ENCODE data around the gene PRDM16. TPM values are rescaled to one million over a fixed set of nuclear protein-coding genes. Genes with fewer than 3 reads are reported as not detected.

The PRDM16 gene
- total RNA-seq, 1 donor from 2014 or later = 0.07 TPM

- intact Hi-C loops (cut with micrococcal nuclease) = no loop called here
These were observed 299.1 kb downstream of the PRDM16 start for GRCh38 chr1:3368059-3368458.

- intact Hi-C loops (cut with micrococcal nuclease) = no loop called here
These were observed 299.9 kb downstream of the PRDM16 start for GRCh38 chr1:3368711-3369445.

DNA sequence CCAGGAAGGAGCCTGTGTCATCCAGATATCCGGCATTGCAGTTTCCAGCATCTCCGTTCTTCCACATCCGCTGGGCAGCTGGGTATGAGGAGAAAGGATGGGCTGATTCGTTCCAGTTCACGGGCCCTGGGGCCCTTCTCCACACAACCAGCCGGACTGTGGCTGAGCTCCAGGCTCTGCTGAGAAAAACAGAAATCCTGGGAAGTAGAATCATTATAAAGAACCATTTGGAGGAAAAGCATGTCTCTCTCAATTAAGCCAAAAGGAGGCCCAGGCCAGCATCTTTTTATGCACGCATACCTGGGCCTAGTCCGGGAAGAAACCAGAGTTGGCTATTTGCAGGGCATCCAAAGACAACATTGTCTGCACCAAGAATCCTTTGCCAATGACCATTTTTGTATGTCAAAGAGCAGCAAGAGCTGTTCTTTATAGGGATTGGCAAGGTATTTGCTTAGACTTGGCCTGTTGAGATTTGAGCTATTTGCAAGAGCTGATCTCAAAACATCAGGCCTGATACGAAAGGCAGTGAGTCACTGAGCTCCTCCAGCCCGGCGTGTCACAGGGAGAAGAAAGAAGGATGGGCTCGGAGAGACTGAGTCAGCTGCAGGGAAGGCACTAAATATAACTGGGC, 300.6 kb downstream of the PRDM16 start:
- intact Hi-C loops (cut with micrococcal nuclease) = no loop called here

- intact Hi-C loops (cut with micrococcal nuclease) = no loop called here
These were observed 302.1 kb downstream of the PRDM16 start for GRCh38 chr1:3370856-3371703.

DNA sequence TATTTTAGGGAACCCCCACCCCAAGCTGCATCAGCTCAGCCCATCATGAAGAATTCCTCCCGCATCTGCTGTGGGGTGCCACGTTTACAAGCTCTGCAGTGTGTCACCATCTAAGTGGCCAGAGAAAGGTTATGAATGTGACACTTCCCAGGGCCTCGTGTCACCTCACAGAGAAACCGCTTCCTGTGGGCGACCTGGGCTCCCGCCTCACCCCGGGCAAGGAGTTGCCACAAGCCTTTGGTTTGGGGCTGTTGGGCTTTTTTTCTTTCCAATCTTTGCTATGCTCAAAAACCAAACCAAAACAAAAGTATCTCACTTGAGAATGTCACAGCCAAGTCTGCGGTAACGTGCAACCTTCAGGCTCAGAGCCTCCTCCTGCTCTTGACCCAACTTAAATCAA, 303.3 kb downstream of the PRDM16 start:
- intact Hi-C loops (cut with micrococcal nuclease) = no loop called here

DNA sequence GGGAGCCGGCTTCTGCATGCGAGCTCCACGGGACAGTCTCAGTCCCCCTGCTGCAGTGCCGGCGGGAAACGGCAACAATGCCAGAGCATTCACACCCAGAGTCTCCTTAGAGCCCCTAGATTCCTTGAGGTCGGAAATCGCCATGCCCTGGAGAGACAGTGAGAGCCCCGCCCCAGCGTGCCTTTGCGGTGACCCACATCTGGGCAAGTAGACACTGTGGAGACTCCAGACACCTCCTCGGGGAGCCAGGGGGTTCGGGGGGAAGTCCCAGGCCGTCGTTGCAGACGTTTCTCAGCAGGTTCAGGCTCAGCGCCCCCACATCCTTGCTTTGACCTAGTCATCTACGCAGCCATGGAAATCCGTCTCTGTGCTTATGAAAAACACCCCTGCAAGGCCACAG, 304.2 kb downstream of the PRDM16 start:
- intact Hi-C loops (cut with micrococcal nuclease) = no loop called here

GRCh38 chr1:3373700-3374405, 304.9 kb downstream of the PRDM16 start:
- intact Hi-C loops (cut with micrococcal nuclease) = no loop called here

- intact Hi-C loops (cut with micrococcal nuclease) = no loop called here
These were observed 306.2 kb downstream of the PRDM16 start for GRCh38 chr1:3375245-3375644.

DNA sequence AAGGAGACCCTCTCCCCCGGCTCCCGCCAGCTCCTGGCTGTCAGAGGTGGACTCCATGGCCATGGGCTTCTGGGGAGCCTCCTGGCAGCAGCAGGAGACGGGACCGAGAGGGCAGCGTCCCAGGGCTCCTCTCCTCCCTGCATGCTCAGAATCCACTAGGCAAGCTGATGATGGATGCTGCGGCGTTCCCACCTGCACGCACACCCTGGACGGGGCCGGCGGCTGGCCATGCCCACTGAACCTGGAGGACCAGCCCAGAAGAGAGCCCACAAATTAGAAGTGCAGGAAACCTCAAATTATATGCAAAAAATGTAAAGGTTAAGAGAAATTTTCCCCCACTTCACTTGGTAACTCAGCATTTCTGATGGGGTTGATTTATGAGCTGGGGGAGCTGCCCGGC, 308.2 kb downstream of the PRDM16 start:
- intact Hi-C loops (cut with micrococcal nuclease) = no loop called here

- intact Hi-C loops (cut with micrococcal nuclease) = no loop called here
These were observed 308.7 kb downstream of the PRDM16 start for GRCh38 chr1:3377604-3378279.

DNA sequence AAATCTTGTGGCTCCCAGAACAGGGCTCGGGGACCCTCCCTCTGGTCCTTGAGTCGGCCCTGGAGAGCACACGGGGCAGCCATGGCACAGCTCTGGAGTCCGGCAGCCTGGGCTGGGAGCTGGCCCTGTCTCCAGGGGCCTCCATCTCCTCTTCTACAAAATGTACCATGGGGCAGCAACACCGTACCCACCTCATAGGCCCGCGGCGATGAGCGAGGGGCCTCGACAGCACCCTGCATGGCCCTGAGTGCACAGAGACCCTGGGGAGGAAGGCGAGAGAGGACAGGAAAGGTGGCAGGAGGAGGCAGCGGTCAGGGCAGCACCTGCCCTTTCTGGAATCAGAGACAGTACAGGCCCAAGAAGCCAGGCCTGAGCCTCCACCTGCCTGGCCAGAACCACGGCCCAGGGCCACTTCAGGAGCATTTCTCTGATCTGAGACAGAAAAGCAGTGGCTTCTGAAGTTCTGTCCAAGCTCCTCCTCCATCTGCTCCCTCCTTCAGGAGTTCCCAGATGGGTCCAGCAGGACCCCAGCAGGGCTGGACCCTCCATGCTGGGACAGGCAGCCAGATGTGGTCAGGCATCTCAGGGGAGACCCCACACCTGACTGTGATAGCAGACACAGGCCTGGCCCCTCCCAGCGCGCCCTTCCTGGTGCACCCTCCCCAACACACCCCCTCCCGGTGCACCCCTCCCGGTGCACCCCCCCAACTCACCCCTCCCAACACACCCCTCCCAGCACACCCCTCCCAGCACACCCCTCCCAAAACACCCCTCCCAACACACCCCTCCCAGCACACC, 309.6 kb downstream of the PRDM16 start:
- intact Hi-C loops (cut with micrococcal nuclease) = no loop called here

DNA sequence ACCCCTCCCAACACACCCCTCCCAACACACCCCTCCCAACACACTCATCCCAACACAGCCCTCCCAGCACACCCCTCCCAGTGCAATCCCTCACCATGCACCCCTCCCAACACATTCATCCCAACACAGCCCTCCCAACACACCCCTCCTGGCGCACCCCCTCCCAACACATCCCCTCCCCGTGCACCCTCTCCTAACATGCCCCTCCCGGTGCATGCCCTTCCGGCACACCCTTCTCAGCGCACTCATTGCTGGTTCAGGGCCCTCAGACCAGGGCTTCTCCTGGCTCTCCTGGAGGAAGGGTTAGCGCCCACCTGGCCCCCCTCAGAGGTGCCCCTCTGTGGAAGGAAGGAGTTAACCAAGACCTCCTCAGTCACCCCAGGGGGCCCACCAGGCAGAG, 310.9 kb downstream of the PRDM16 start:
- intact Hi-C loops (cut with micrococcal nuclease) = no loop called here

GRCh38 chr1:3380469-3380868, 311.5 kb downstream of the PRDM16 start:
- intact Hi-C loops (cut with micrococcal nuclease) = no loop called here

DNA sequence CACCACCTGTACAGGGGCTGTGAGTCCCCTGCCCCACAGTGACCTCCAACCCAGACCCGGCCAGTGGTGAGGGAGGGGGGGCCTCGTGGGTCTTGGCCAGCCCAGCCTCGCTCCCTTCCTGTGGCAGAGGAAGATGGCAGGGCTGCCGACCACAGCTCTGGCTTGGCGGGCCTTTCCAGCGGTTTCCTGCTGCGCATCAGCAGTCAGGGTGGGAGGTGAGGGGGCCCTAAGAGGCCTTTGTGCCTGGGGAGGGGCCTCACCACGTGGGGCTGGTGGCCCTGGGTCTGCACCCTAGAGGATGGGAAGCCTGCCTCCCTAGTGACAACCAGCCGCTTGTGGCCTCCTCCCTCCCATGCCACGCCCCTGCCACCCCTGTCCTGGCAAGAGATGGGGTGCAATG, 312.9 kb downstream of the PRDM16 start:
- intact Hi-C loops (cut with micrococcal nuclease) = no loop called here

DNA sequence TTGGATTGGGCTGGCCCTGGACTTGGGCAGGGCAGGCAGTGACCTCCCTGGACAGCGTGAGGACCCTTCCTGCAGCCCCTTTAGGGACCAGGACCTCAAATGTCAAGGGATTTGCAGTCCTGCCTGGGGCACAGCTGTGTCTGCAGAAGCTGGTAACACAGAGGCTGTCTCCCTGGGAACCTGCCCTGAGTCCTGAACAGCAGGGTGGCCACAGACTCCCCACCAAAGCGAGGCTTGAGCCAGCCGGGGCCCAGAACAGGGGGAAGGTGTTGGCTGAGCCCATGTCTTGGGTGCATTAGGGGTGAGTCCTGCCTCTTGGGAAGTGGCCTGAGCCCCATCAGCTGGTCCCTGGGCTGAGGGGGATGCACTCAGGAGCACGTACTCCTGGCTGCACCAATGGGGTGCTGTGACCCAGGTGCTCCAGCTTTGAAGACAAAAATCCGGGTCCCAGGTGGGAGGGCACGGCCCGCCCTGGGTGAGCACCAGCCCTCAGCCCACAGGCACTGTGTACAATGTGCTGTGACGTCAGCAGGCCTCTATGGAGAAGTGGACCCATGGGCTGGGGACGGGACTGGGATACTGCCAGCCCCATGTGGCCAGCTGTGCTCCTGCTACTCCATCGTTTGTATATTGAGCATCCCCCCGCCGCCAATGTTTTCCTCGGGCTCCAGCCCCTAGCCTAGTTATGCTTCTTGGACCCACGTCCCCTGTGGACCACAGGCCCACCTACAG, 313.5 kb downstream of the PRDM16 start:
- intact Hi-C loops (cut with micrococcal nuclease) = no loop called here

GRCh38 chr1:3383679-3384078, 314.7 kb downstream of the PRDM16 start:
- intact Hi-C loops (cut with micrococcal nuclease) = no loop called here

DNA sequence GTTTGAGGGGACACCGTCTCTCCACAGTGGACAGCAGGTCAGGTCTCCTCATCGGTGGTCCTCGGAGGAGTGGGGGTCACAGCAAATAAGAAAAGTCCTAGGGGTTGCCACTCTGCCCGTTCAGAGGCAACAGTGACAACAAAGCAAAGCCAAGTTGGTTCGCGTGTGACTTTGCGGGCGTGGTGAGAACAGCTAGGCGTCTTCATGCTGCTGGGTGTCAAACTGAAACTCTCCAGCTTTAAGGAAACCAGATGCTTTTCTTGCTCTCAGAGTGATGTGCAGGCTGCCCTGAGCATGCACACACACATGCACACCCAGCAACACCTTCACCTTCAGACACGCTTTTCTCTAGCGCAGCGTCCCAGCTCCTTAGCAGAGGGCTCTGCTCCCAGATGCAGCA, 315.4 kb downstream of the PRDM16 start:
- intact Hi-C loops (cut with micrococcal nuclease) = no loop called here

GRCh38 chr1:3386205-3387002, 317.4 kb downstream of the PRDM16 start:
- intact Hi-C loops (cut with micrococcal nuclease) = no loop called here

GRCh38 chr1:3387401-3387800, 318.4 kb downstream of the PRDM16 start:
- intact Hi-C loops (cut with micrococcal nuclease) = no loop called here

Measured in T-helper 1 cell treated with Interleukin-12 subunit alpha and Interleukin-12 subunit beta and Interleukin-4 antibody, amounts not matched to agents 30 ng/mL and 1 ng/mL, for 36 hours (primary cell).